IMR-90 (cell line): ENCODE results near the gene INO80D. TPM values are rescaled to one million over a fixed set of nuclear protein-coding genes. Genes with fewer than 3 reads are reported as not detected.

Source experiments
- ATAC-seq: fragments of 200-7000 bp; cut with Tn5 transposase; 2 replicates; pipeline ENCODE4 v1.9.1; 2020; ENCODE audit warnings: low read depth, mild to moderate bottlenecking, moderate library complexity
- BruUV-seq: library from RNA; stranded (reverse); fragments of 400-500 nt; replicated peaks from 2 replicates; lab custom pipeline; 2021; lab: Mats Ljungman, UMichigan
- CTCF ChIA-PET: fragments of 300-600 bp; formaldehyde crosslinking; extraction: SDS; loops from one replicate; lab custom pipeline; 2021; ENCODE audit warnings: antibody characterized with exemption; lab: Yijun Ruan, JAX
- POLR2A ChIA-PET: fragments of 300-600 bp; sonication (Branson Sonifier 250); formaldehyde crosslinking; loops from one replicate; lab custom pipeline; 2022; ENCODE audit warnings: antibody characterized with exemption; ENCODE audit not compliant: unreplicated experiment; lab: Charles Lee
- DNase-seq: peaks from one replicate; pipeline ENCODE4 v3.0.0; 2013
- H2AFZ ChIP-seq: replicated peaks from 2 replicates; pipeline ENCODE3; 2013; ENCODE audit warnings: low read length, mild to moderate bottlenecking; ENCODE audit not compliant: poor library complexity
- H2AK5ac ChIP-seq: 2 replicates; pipeline ENCODE4 v1.6.1; 2013; ENCODE audit warnings: low read depth, low read length, inconsistent platforms
- H2AK9ac ChIP-seq: replicated peaks from 2 replicates; pipeline ENCODE3; 2013; ENCODE audit warnings: mild to moderate bottlenecking, low read depth, low read length, moderate library complexity; ENCODE audit not compliant: poor library complexity
- H2BK120ac ChIP-seq: 2 replicates; pipeline ENCODE4 v1.6.1; 2013; ENCODE audit warnings: low read depth, low read length, inconsistent platforms
- H2BK15ac ChIP-seq: 3 replicates; pipeline ENCODE4 v1.6.1; 2013; ENCODE audit warnings: low read depth, low read length, inconsistent platforms
- H2BK20ac ChIP-seq: 2 replicates; pipeline ENCODE4 v1.6.1; 2013; ENCODE audit warnings: low read depth, mild to moderate bottlenecking, inconsistent platforms, low read length, moderate library complexity
- H2BK5ac ChIP-seq: 2 replicates; pipeline ENCODE4 v1.6.1; 2013; ENCODE audit warnings: mild to moderate bottlenecking, low read depth, low read length, inconsistent platforms; ENCODE audit not compliant: poor library complexity, severe bottlenecking
- H3K14ac ChIP-seq: replicated peaks from 2 replicates; pipeline ENCODE4 v1.6.1; 2013; ENCODE audit warnings: low read depth, low read length, inconsistent platforms
- H3K18ac ChIP-seq: 2 replicates; pipeline ENCODE4 v1.6.1; 2013; ENCODE audit warnings: low read depth, low read length, control low read depth
- H3K23ac ChIP-seq: 2 replicates; pipeline ENCODE4 v1.6.1; 2013; ENCODE audit warnings: low read depth, low read length, inconsistent platforms
- H3K27ac ChIP-seq: 2 replicates; pipeline ENCODE4 v1.5.1; 2013; ENCODE audit warnings: mild to moderate bottlenecking, control low read depth, low read length; ENCODE audit not compliant: insufficient read depth
- H3K27me3 ChIP-seq: 2 replicates; pipeline ENCODE4 v1.6.1; 2013; ENCODE audit warnings: low read length; ENCODE audit not compliant: control insufficient read depth, insufficient read depth
- H3K36me3 ChIP-seq: 2 replicates; pipeline ENCODE4 v1.6.1; 2013; ENCODE audit warnings: low read length, mixed read lengths; ENCODE audit not compliant: control insufficient read depth, insufficient read depth
- H3K4ac ChIP-seq: 2 replicates; pipeline ENCODE4 v1.6.1; 2013; ENCODE audit warnings: low read depth, low read length, inconsistent platforms
- H3K4me1 ChIP-seq: 2 replicates; pipeline ENCODE4 v1.6.1; 2013; ENCODE audit warnings: low read length, mixed read lengths; ENCODE audit not compliant: control insufficient read depth, insufficient read depth
- H3K4me2 ChIP-seq: 2 replicates; pipeline ENCODE4 v1.6.1; 2013; ENCODE audit warnings: low read depth, mild to moderate bottlenecking, control low read depth, low read length, moderate library complexity
- H3K4me3 ChIP-seq: 2 replicates; pipeline ENCODE4 v1.5.1; 2013; ENCODE audit warnings: low read depth, mild to moderate bottlenecking, control low read depth, low read length, moderate library complexity; ENCODE audit not compliant: insufficient read depth
- H3K56ac ChIP-seq: 2 replicates; pipeline ENCODE4 v1.6.1; 2013; ENCODE audit warnings: low read length, inconsistent platforms; ENCODE audit not compliant: insufficient read depth; ENCODE audit errors: extremely low read depth
- H3K79me1 ChIP-seq, 2 experiments: 2 replicates each; pipeline ENCODE4 v1.6.1; 2013; ENCODE audit warnings: low read length in 2 of 2, inconsistent platforms in 1 of 2, low read depth in 1 of 2
- H3K9ac ChIP-seq: 2 replicates; pipeline ENCODE4 v1.6.1; 2013; ENCODE audit warnings: low read depth, low read length, control low read depth
- H3K9me1 ChIP-seq: 2 replicates; pipeline ENCODE4 v1.6.1; 2013; ENCODE audit warnings: low read length, inconsistent platforms; ENCODE audit not compliant: insufficient read depth
- H3K9me3 ChIP-seq: 2 replicates; pipeline ENCODE4 v1.6.1; 2013; ENCODE audit warnings: low read length; ENCODE audit not compliant: control insufficient read depth, insufficient read depth
- H4K20me1 ChIP-seq: 2 replicates; pipeline ENCODE4 v1.6.1; 2013; ENCODE audit warnings: low read length, inconsistent platforms; ENCODE audit not compliant: insufficient read depth
- H4K5ac ChIP-seq: 2 replicates; pipeline ENCODE4 v1.6.1; 2013; ENCODE audit warnings: mild to moderate bottlenecking, low read depth, low read length, control low read depth
- H4K8ac ChIP-seq, 2 experiments: 2 replicates each; pipeline ENCODE4 v1.6.1; 2013; ENCODE audit warnings: low read depth in 2 of 2, low read length in 2 of 2, control low read depth in 1 of 2, inconsistent platforms in 1 of 2
- H4K91ac ChIP-seq: 2 replicates; pipeline ENCODE4 v1.6.1; 2013; ENCODE audit warnings: low read depth, low read length, inconsistent platforms; ENCODE audit not compliant: insufficient read depth
- CEBPB ChIP-seq: IDR thresholded peaks from 2 replicates; pipeline ENCODE4 v1.6.1; 2012; ENCODE audit warnings: low read depth, low read length, improper control_type of control experiment
- CTCF ChIP-seq: conservative IDR thresholded peaks from 2 replicates; pipeline ENCODE4 v1.5.1; 2012; ENCODE audit warnings: mild to moderate bottlenecking, low read depth, low read length, improper control_type of control experiment
- FOS ChIP-seq: fragments of 150-350 bp; IDR thresholded peaks from 2 replicates; pipeline ENCODE4 v1.6.1; 2016; ENCODE audit warnings: low read depth, low read length
- MAFK ChIP-seq: IDR thresholded peaks from 2 replicates; pipeline ENCODE4 v1.6.1; 2012; ENCODE audit warnings: low read depth, low read length, improper control_type of control experiment
- MAZ ChIP-seq: IDR thresholded peaks from 2 replicates; pipeline ENCODE4 v1.6.1; 2012; ENCODE audit warnings: low read depth, mild to moderate bottlenecking, low read length, improper control_type of control experiment, moderate library complexity, borderline replicate concordance
- NFE2L2 ChIP-seq: fragments of 150-350 bp; IDR thresholded peaks from 2 replicates; pipeline ENCODE4 v1.6.1; 2016; ENCODE audit warnings: low read depth, mild to moderate bottlenecking, low read length
- RAD21 ChIP-seq: IDR thresholded peaks from 2 replicates; pipeline ENCODE4 v1.6.1; 2012; ENCODE audit warnings: low read length, improper control_type of control experiment
- RCOR1 ChIP-seq: IDR thresholded peaks from 2 replicates; pipeline ENCODE4 v1.6.1; 2012; ENCODE audit warnings: mild to moderate bottlenecking, low read length, improper control_type of control experiment; ENCODE audit not compliant: insufficient replicate concordance
- RFX5 ChIP-seq: IDR thresholded peaks from 2 replicates; pipeline ENCODE4 v1.8.0; 2012; ENCODE audit warnings: low read depth, mild to moderate bottlenecking, low read length, moderate library complexity
- SMC3 ChIP-seq: fragments of 150-350 bp; IDR thresholded peaks from 2 replicates; pipeline ENCODE4 v1.6.1; 2016; ENCODE audit warnings: low read depth, mild to moderate bottlenecking, antibody characterized with exemption, low read length, moderate library complexity
- WGBS, 2 experiments: methylation state at CpG; one replicate each; pipeline versions ENCODE4 v1.1.5 to v1.1.7; 2013; ENCODE audit warnings: missing lambda C conversion rate in 2 of 2; ENCODE audit not compliant: insufficient read length in 1 of 2; ENCODE audit errors: extremely low coverage in 2 of 2; 5-methylcytosine and 5-hydroxymethylcytosine counted together
- dilution Hi-C: fragments of 300-500 bp; cut with HindIII; formaldehyde crosslinking; loops from one replicate; pipeline ENCODE4 v1.14.3; 2018; ENCODE audit warnings: low sequenced_read_pairs; ENCODE audit not compliant: unreplicated experiment
- in situ Hi-C: fragments of 300-500 bp; cut with MboI; formaldehyde crosslinking; loops from 3 replicates; pipeline ENCODE4 v1.14.3; 2019; ENCODE audit warnings: low sequenced_read_pairs, inconsistent platforms, mixed read lengths
- intact Hi-C: fragments of 100-400 bp; cut with micrococcal nuclease; formaldehyde crosslinking; loops from 2 replicates; pipeline ENCODE4 v1.10.0; 2022
- polyA plus RNA-seq, 3 experiments: library from polyadenylated mRNA; depleted of rRNA; stranded (reverse); fragments of >200 nt; gene quantifications; 2 replicates each; pipeline ENCODE4 v1.2.3, GENCODE V29; 2012; ENCODE audit warnings: low replicate concordance in 1 of 3
- total RNA-seq: library from RNA; depleted of rRNA; stranded (reverse); fragments of >200 nt; gene quantifications from 2 replicates; pipeline ENCODE4 v1.2.3, GENCODE V29; 2012

Gene INO80D
- total and polyA plus RNA-seq, 2 of the 4 experiments (the other 2 are of a cell fraction) = 0.79 to 4.5 TPM

GRCh38 chr2:205947621-205948495 is 138.1 kb downstream of the INO80D start:
- Histone ChIP-seq H3K4ac (no peak overlapping the region), H3K9ac (no peak overlapping the region), H3K27ac (no peak overlapping the region), H4K91ac (no peak overlapping the region), H3K9me1 (no peaks in the 10 kb centered on the region), H3K23ac (no peak overlapping the region), H2AFZ (peak overlapping the region; percentile 28), H3K4me1 (no peaks in the 10 kb centered on the region; the same call in 1 of the 2 replicates), H3K18ac (no peak overlapping the region), H2BK20ac (no peak overlapping the region), H3K56ac (no peak overlapping the region), H2BK120ac (no peak overlapping the region), H3K36me3 (no peaks in the 10 kb centered on the region), H3K27me3 (peaks cover 5% of the 10 kb centered on the region; the same call in 1 of the 2 replicates), H3K4me2 (peak overlapping the region; percentile 54), H4K20me1 (no peaks in the 10 kb centered on the region), H2AK5ac (no peak overlapping the region), H3K4me3 (no peak overlapping the region), H2BK5ac (no peak overlapping the region), H3K79me1 (no peaks in the 10 kb centered on the region), H4K5ac (no peak overlapping the region), H4K8ac (no peak overlapping the region), H2AK9ac (no peak overlapping the region), H2BK15ac (no peak overlapping the region), H3K14ac (no peak overlapping the region), H3K9me3 (peaks cover 2% of the 10 kb centered on the region)
- BruUV-seq = no TSS peak
- 53% methylated on average over 2 of the region's 15 CpGs; no CpG with 5 or more reads in 1 of the 2 experiments for WGBS, 2 experiments
- dilution Hi-C loops (no loop called here), intact Hi-C loops (loop anchor here (2.0 to 5.0 kb wide), 4 partner anchors 179 to 1926 kb away; no protein-coding TSS in a partner anchor), in situ Hi-C loops (no loop called here)
- CTCF ChIA-PET = interaction anchor here (0.6 to 1.7 kb wide), 7 partner anchors 8 to 1897 kb away, joined by 3 to 7 read pairs (median 4); no protein-coding TSS in a partner anchor
- ATAC-seq (peak; percentile 97), DNase-seq (peak; percentile 78)
- POLR2A ChIA-PET = no interaction called here
- TF ChIP-seq CTCF = peak; percentile 95
- peak; percentile 37 for TF ChIP-seq CEBPB
- no peak for TF ChIP-seq FOS
- TF ChIP-seq SMC3 = peak; percentile 78
- peak; percentile 79 for TF ChIP-seq RAD21
- no peak for TF ChIP-seq RCOR1
- no peak for TF ChIP-seq NFE2L2
- no peak for TF ChIP-seq MAZ
- no peak for TF ChIP-seq RFX5
- no peak for TF ChIP-seq MAFK
